ENCODE data around the gene SNX14. TPM values are rescaled to one million over a fixed set of nuclear protein-coding genes. Genes with fewer than 3 reads are reported as not detected.
A peak's percentile ranks its signal among the peaks of the same experiment; 100 is the strongest.
"Not testable (repeated sequence)": the region's sequence is repeated elsewhere in the genome, so short reads cannot be mapped to it uniquely, and the experiment has no call there.

The SNX14 gene
- total and polyA plus RNA-seq, 11 donors: 23.3 to 41.8 (median 31.8) TPM

DNA sequence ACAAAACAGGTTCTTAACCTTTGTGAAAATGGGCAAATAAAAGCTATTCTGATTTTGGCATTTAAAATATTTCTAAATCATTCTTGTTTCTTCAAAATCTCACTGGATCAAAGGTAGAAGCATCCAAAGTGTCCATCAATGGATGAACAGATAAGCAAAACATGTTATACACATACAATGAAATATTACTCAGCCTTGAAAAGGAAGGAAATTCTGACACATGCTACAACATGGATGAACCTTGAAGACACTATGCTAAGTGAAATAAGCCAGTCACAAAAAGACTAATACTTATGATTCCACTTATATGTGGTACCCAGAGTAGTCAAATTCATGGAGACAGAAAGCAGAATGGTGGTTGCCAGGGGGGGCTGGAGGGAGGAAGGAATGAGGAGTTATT, 45.9 kb downstream of the SNX14 start:
- ATAC-seq: no peak
- Histone ChIP-seq H3K27ac (no peak overlapping the region), H3K4me3 (no peak overlapping the region), H3K9me3 (no peaks in the 10 kb centered on the region), H3K36me3 (peaks cover 0 to 88% (median 66%) of the 10 kb centered on the region in 9 donors), H3K4me1 (no peaks in the 10 kb centered on the region), H3K27me3 (no peaks in the 10 kb centered on the region)
- intact Hi-C loops (cut with DNase I): no loop called here
- no peak for DNase-seq
- no peak for TF ChIP-seq POLR2A (IDR thresholded peaks at IDR 0.05)
- TF ChIP-seq, protein P1, sequence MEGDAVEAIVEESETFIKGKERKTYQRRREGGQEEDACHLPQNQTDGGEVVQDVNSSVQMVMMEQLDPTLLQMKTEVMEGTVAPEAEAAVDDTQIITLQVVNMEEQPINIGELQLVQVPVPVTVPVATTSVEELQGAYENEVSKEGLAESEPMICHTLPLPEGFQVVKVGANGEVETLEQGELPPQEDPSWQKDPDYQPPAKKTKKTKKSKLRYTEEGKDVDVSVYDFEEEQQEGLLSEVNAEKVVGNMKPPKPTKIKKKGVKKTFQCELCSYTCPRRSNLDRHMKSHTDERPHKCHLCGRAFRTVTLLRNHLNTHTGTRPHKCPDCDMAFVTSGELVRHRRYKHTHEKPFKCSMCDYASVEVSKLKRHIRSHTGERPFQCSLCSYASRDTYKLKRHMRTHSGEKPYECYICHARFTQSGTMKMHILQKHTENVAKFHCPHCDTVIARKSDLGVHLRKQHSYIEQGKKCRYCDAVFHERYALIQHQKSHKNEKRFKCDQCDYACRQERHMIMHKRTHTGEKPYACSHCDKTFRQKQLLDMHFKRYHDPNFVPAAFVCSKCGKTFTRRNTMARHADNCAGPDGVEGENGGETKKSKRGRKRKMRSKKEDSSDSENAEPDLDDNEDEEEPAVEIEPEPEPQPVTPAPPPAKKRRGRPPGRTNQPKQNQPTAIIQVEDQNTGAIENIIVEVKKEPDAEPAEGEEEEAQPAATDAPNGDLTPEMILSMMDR (IDR thresholded peaks at IDR 0.05): no peak

GRCh38 chr6:85544776-85545175, 48.9 kb downstream of the SNX14 start:
- ATAC-seq: no peak
- Histone ChIP-seq H3K9me3 (no peaks in the 10 kb centered on the region), H3K27ac (no peak overlapping the region), H3K4me1 (no peaks in the 10 kb centered on the region), H3K27me3 (no peaks in the 10 kb centered on the region), H3K36me3 (peaks cover 0 to 100% (median 88%) of the 10 kb centered on the region in 9 donors), H3K4me3 (no peak overlapping the region)
- intact Hi-C loops (cut with DNase I): no loop called here
- DNase-seq: no peak
- 96 to 99% (median 98%) methylated on average over 1 of the region's 1 CpG for WGBS, 4 donors
- no peak for TF ChIP-seq POLR2A (IDR thresholded peaks at IDR 0.05)
- TF ChIP-seq, protein P1 (IDR thresholded peaks at IDR 0.05): no peak

DNA sequence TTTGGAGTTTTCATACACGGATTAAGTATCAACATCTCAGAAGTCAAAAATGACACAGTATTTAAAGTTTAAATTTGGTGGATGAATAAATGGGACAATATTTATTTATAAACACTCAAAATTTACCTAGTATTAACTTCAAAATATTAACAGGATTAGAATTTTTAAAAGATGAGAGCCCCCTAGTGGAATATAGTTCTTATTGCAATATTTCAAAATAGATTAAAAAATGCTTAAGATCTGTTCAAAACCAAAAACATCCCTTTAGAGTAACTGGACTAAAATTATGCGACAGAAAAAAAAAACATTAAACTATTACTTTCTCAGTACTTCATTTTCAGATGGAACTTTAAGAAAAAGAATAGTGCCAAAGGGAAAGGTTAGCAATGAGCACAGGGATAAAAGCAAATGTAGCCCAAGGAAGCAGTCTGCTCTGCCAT, 56.6 kb downstream of the SNX14 start:
- no peak overlapping the region for H3K4me3 ChIP-seq
- 54 to 66% (median 60%) methylated on average over 2 of the region's 2 CpGs for WGBS, 4 donors

DNA sequence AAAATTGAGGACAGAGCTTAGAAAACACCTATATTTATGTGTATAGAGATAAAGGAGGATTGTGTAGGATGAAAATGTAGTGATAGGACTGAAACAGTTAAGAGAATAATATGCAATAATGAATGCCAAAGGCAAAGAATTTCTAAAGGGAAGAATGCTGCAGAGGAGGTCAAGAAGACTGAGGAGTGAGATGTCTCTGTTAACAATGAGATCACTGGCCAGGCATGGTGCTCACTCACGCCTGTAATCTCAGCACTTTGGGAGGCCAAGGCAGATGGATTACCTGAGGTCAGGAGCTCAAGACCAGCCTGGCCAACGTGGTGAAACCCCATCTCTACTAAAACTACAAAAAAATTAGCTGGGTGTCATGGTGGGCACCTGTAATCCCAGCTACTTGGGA, 69.4 kb downstream of the SNX14 start:
- H3K36me3 ChIP-seq: peaks cover 0 to 97% (median 91%) of the 10 kb centered on the region in 9 donors
- H3K4me3 ChIP-seq; H3K27ac ChIP-seq; ATAC-seq; DNase-seq; intact Hi-C loops (cut with DNase I); H3K4me1 ChIP-seq; H3K27me3 ChIP-seq; H3K9me3 ChIP-seq: not testable (repeated sequence)
- 79 to 89% (median 85%) methylated on average over 2 of the region's 2 CpGs for WGBS, 4 donors

More for the DNA sequence above, 56.6 kb downstream of the SNX14 start:
- ATAC-seq (no peak), DNase-seq (no peak)
- TF ChIP-seq, protein P1 (IDR thresholded peaks at IDR 0.05): peak; percentile 56 to 77 (median 63)
- no peak for TF ChIP-seq POLR2A (IDR thresholded peaks at IDR 0.05)
- H3K36me3 ChIP-seq: peaks cover 0 to 77% (median 51%) of the 10 kb centered on the region in 9 donors
- no peaks in the 10 kb centered on the region for H3K27me3 ChIP-seq
- intact Hi-C loops (cut with DNase I): loop anchor here in 4 of 10 donors (5.0 to 10.0 kb wide), 4 partner anchors 138 to 185 kb away; no protein-coding TSS in a partner anchor
- H3K27ac ChIP-seq: no peak overlapping the region
- no peaks in the 10 kb centered on the region for H3K4me1 ChIP-seq
- no peaks in the 10 kb centered on the region for H3K9me3 ChIP-seq

GRCh38 chr6:85516168-85516567, 77.5 kb downstream of the SNX14 start:
- peaks cover 0 to 93% (median 78%) of the 10 kb centered on the region in 9 donors for H3K36me3 ChIP-seq
- no peak overlapping the region for H3K4me3 ChIP-seq
- no peak for TF ChIP-seq POLR2A (IDR thresholded peaks at IDR 0.05)
- TF ChIP-seq, protein P1 (IDR thresholded peaks at IDR 0.05): no peak
- H3K9me3 ChIP-seq: no peaks in the 10 kb centered on the region
- DNase-seq (no peak), ATAC-seq (no peak)
- no peaks in the 10 kb centered on the region for H3K27me3 ChIP-seq
- intact Hi-C loops (cut with DNase I): no loop called here
- no peak overlapping the region for H3K27ac ChIP-seq
- no peaks in the 10 kb centered on the region for H3K4me1 ChIP-seq

Measured in heart left ventricle (tissue), 16 donors.